Calu3 (cell line): ENCODE data around the gene RAB14. TPM values are rescaled to one million over a fixed set of nuclear protein-coding genes. Genes with fewer than 3 reads are reported as not detected.
A peak's percentile ranks its signal among the peaks of the same experiment; 100 is the strongest.
"Not testable (repeated sequence)": the region's sequence is repeated elsewhere in the genome, so short reads cannot be mapped to it uniquely, and the experiment has no call there.

ENCODE experiments used
- BruUV-seq: library from RNA; stranded (reverse); fragments of 400-500 nt; replicated peaks from 2 replicates; lab custom pipeline; 2021; lab: Mats Ljungman, UMichigan
- CTCF ChIA-PET: fragments of 300-600 bp; sonication (Branson Sonifier 250); formaldehyde crosslinking; loops from one replicate; lab custom pipeline; 2022; ENCODE audit warnings: antibody characterized with exemption; lab: Charles Lee
- DNase-seq: peaks from one replicate; pipeline ENCODE4 v3.0.0; 2022
- H3K27ac Mint-ChIP-seq: one replicate; pipeline ENCODE4 v1.8.0; 2022; ENCODE audit warnings: mixed read lengths; ENCODE audit not compliant: unreplicated experiment
- H3K27me3 Mint-ChIP-seq: one replicate; pipeline ENCODE4 v1.8.0; 2022; ENCODE audit warnings: mixed read lengths; ENCODE audit not compliant: unreplicated experiment
- H3K36me3 Mint-ChIP-seq: one replicate; pipeline ENCODE4 v1.8.0; 2022; ENCODE audit warnings: mild to moderate bottlenecking, moderate library complexity, mixed read lengths; ENCODE audit not compliant: insufficient read depth, unreplicated experiment
- H3K4me1 Mint-ChIP-seq: one replicate; pipeline ENCODE4 v1.8.0; 2022; ENCODE audit warnings: mild to moderate bottlenecking, low read depth, mixed read lengths; ENCODE audit not compliant: unreplicated experiment
- H3K4me3 Mint-ChIP-seq: one replicate; pipeline ENCODE4 v1.8.0; 2022; ENCODE audit warnings: mild to moderate bottlenecking, low read depth, moderate library complexity, mixed read lengths; ENCODE audit not compliant: unreplicated experiment
- H3K9me3 Mint-ChIP-seq: one replicate; pipeline ENCODE4 v1.8.0; 2022; ENCODE audit warnings: low read depth, mixed read lengths; ENCODE audit not compliant: unreplicated experiment
- intact Hi-C: fragments of 100-400 bp; cut with micrococcal nuclease; formaldehyde crosslinking; loops from one replicate; pipeline ENCODE4 v1.10.0; 2022; ENCODE audit not compliant: unreplicated experiment
- total RNA-seq: library from RNA; stranded (reverse); gene quantifications from 2 replicates; pipeline ENCODE4 v1.2.3, GENCODE V29; 2022
- TF ChIP-seq, protein P1 (sequence below): fragments of 200-600 bp; IDR thresholded peaks from one replicate; pipeline ENCODE4 v1.8.0; 2022; ENCODE audit warnings: antibody characterized with exemption; ENCODE audit not compliant: unreplicated experiment

The RAB14 gene
- total RNA-seq, 1 experiment from 2014 or later: 42.5 TPM

GRCh38 chr9:121182989-121183388 lies 18.7 kb downstream of the RAB14 start:
- Mint-ChIP-seq H3K27me3 (no peaks in the 10 kb centered on the region), H3K4me3 (no peak overlapping the region), H3K9me3 (no peaks in the 10 kb centered on the region), H3K27ac (no peak overlapping the region), H3K36me3 (no peaks in the 10 kb centered on the region), H3K4me1 (peaks cover 12% of the 10 kb centered on the region)
- intact Hi-C loops: no loop called here
- CTCF ChIA-PET: no interaction called here
- no peak for DNase-seq
- TF ChIP-seq, protein P1, sequence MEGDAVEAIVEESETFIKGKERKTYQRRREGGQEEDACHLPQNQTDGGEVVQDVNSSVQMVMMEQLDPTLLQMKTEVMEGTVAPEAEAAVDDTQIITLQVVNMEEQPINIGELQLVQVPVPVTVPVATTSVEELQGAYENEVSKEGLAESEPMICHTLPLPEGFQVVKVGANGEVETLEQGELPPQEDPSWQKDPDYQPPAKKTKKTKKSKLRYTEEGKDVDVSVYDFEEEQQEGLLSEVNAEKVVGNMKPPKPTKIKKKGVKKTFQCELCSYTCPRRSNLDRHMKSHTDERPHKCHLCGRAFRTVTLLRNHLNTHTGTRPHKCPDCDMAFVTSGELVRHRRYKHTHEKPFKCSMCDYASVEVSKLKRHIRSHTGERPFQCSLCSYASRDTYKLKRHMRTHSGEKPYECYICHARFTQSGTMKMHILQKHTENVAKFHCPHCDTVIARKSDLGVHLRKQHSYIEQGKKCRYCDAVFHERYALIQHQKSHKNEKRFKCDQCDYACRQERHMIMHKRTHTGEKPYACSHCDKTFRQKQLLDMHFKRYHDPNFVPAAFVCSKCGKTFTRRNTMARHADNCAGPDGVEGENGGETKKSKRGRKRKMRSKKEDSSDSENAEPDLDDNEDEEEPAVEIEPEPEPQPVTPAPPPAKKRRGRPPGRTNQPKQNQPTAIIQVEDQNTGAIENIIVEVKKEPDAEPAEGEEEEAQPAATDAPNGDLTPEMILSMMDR: no peak
- BruUV-seq: no TSS peak

GRCh38 chr9:121182101-121182836 lies 19.4 kb downstream of the RAB14 start:
- CTCF ChIA-PET: no interaction called here
- DNase-seq: no peak
- intact Hi-C loops: no loop called here
- BruUV-seq: no TSS peak
- Mint-ChIP-seq H3K27me3 (no peaks in the 10 kb centered on the region), H3K36me3 (no peaks in the 10 kb centered on the region), H3K27ac (no peak overlapping the region), H3K4me1 (peaks cover 12% of the 10 kb centered on the region), H3K4me3 (no peak overlapping the region), H3K9me3 (no peaks in the 10 kb centered on the region)
- TF ChIP-seq, protein P1: no peak

- TF ChIP-seq, protein P1: no peak
- H3K4me3 Mint-ChIP-seq: no peak overlapping the region
- peaks cover 12% of the 10 kb centered on the region for H3K4me1 Mint-ChIP-seq
- H3K36me3 Mint-ChIP-seq: no peaks in the 10 kb centered on the region
- H3K27me3 Mint-ChIP-seq: no peaks in the 10 kb centered on the region
- H3K9me3 Mint-ChIP-seq: no peaks in the 10 kb centered on the region
- BruUV-seq: no TSS peak
- intact Hi-C loops: no loop called here
- no peak overlapping the region for H3K27ac Mint-ChIP-seq
- CTCF ChIA-PET: no interaction called here
- no peak for DNase-seq
These were observed 21.6 kb downstream of the RAB14 start for GRCh38 chr9:121179930-121180681.

DNA sequence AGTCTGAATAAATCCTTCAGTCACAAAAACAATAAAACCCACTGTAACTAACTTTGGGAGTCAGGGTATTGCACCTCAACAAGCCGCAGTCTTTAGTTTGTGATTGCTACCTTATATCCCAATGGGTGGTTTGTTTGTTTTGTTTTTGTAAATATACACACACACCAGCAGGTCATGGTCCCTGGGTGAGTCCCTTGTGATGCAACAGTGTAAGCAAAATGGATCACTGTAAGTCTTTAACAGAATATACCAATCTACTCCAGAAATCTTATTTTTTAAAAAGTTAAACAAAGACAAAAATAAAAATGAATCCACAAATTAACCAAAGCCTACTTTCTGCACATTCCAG lies 22.3 kb downstream of the RAB14 start:
- intact Hi-C loops, H3K4me3 Mint-ChIP-seq, H3K9me3 Mint-ChIP-seq, H3K36me3 Mint-ChIP-seq, H3K27me3 Mint-ChIP-seq, DNase-seq, CTCF ChIA-PET, H3K27ac Mint-ChIP-seq: not testable (repeated sequence)
- TSS peak; percentile 31 for BruUV-seq
- peaks cover 12% of the 10 kb centered on the region for H3K4me1 Mint-ChIP-seq
